Measurements from ENCODE around the gene EME1.
"Not testable (repeated sequence)": the region's sequence is repeated elsewhere in the genome, so short reads cannot be mapped to it uniquely, and the experiment has no call there.

The EME1 gene

DNA sequence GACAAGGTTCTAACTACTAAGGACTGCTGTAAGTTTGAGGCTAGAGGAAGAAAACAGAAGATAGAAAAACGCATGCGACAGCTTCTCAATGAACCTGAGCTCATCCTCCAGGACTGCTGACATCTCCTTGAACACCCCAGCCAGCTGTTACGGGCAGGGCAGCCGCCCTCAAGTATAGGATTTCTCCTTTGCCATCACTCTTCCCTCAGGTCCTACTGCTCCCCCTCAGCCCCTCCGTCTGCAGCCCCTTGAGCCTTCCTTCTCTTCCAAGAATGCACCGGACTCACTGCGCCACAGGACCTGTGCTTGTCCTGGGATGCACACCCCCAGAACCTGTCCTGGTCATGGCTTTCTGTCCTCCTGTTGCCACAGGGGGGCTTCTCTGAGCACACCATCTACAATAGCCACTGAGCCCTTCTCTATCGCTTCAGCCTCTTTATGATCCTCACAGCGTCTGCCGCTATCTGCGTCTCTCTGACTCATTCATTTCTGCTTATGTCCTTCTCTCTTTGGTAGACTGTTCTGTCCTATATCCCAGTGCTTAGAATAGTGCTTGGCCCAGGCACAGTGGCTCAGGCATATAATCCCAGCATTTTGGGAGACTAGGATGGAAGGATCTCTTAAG lies 42.8 kb upstream of the EME1 start:
- no peaks in the 10 kb centered on the region for H3K4me1 ChIP-seq
- no peak overlapping the region for H3K4me3 ChIP-seq (ENCODE audit: low read depth, low read length)
- TF ChIP-seq, protein P1, sequence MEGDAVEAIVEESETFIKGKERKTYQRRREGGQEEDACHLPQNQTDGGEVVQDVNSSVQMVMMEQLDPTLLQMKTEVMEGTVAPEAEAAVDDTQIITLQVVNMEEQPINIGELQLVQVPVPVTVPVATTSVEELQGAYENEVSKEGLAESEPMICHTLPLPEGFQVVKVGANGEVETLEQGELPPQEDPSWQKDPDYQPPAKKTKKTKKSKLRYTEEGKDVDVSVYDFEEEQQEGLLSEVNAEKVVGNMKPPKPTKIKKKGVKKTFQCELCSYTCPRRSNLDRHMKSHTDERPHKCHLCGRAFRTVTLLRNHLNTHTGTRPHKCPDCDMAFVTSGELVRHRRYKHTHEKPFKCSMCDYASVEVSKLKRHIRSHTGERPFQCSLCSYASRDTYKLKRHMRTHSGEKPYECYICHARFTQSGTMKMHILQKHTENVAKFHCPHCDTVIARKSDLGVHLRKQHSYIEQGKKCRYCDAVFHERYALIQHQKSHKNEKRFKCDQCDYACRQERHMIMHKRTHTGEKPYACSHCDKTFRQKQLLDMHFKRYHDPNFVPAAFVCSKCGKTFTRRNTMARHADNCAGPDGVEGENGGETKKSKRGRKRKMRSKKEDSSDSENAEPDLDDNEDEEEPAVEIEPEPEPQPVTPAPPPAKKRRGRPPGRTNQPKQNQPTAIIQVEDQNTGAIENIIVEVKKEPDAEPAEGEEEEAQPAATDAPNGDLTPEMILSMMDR (IDR thresholded peaks at IDR 0.05; ENCODE audit: low read depth, low read length): no peak
- no peaks in the 10 kb centered on the region for H3K9me3 ChIP-seq
- H3K27me3 ChIP-seq: peaks cover 11% of the 10 kb centered on the region; the same call in 1 of the 2 replicates
- no peak for DNase-seq
- no peaks in the 10 kb centered on the region for H3K36me3 ChIP-seq

DNA sequence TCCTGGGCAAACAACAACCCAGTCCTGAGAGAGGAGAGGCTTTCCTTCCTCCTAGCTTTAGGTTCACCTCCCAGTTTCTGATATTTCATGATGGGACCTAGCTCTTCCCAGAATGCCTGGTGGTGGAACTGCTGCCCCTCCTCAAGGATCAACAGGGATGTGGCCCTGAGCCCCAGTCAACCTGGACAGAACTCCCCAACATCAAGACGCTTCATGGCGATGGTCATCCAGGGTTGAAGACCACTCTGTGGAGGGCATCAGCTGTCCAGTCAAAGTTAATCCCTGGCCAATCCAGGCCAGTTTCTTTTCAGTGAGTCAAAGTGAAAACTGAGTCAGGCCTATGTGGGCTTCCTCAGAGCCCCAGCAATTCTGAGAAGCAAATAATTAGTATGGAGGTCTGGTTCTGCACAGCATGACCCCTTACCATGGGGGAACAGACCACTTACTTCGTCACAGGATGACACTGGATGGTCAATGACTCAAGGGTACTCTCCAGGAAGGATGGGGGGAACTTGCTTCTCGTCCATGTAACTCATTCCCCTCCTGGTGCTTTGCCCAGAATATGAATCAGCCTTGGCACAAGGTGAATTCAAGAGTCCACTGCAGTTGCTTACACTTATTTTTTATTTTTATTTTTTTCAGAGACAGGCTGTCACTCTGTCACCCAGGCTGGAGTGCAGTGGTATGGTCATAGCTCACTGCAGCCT lies 41.8 kb upstream of the EME1 start:
- Histone ChIP-seq H3K4me1 (no peaks in the 10 kb centered on the region), H3K27me3 (peaks cover 14% of the 10 kb centered on the region; the same call in 1 of the 2 replicates), H3K36me3 (no peaks in the 10 kb centered on the region), H3K4me3 (ENCODE audit: low read depth, low read length) (no peak overlapping the region), H3K9me3 (no peaks in the 10 kb centered on the region)
- no peak for DNase-seq
- TF ChIP-seq, protein P1 (IDR thresholded peaks at IDR 0.05; ENCODE audit: low read depth, low read length): no peak

DNA sequence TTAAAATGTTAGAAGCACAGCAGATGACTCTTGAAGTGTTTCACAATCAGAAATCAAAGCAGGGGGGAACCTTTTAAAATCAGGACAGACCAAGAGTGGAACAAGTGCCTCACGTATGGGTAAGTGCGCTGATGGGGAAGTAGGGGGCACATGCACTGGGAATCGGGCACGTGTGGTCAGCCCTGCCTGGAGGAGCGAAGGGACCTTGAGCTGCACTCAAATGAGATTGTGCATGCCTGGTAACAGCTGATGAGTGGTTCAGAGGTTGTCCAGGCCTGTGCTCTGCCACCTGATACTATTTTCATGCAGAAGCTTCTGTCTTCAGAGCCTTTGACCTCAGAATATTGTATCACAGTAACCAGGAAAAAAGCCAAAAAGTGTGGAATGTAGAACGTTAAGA lies 40.8 kb upstream of the EME1 start:
- TF ChIP-seq, protein P1 (IDR thresholded peaks at IDR 0.05; ENCODE audit: low read depth, low read length): no peak
- Histone ChIP-seq H3K4me1 (no peaks in the 10 kb centered on the region), H3K27me3 (peaks cover 14% of the 10 kb centered on the region; the same call in 1 of the 2 replicates), H3K9me3 (no peaks in the 10 kb centered on the region), H3K4me3 (ENCODE audit: low read depth, low read length) (no peak overlapping the region), H3K36me3 (no peaks in the 10 kb centered on the region)
- no peak for DNase-seq

DNA sequence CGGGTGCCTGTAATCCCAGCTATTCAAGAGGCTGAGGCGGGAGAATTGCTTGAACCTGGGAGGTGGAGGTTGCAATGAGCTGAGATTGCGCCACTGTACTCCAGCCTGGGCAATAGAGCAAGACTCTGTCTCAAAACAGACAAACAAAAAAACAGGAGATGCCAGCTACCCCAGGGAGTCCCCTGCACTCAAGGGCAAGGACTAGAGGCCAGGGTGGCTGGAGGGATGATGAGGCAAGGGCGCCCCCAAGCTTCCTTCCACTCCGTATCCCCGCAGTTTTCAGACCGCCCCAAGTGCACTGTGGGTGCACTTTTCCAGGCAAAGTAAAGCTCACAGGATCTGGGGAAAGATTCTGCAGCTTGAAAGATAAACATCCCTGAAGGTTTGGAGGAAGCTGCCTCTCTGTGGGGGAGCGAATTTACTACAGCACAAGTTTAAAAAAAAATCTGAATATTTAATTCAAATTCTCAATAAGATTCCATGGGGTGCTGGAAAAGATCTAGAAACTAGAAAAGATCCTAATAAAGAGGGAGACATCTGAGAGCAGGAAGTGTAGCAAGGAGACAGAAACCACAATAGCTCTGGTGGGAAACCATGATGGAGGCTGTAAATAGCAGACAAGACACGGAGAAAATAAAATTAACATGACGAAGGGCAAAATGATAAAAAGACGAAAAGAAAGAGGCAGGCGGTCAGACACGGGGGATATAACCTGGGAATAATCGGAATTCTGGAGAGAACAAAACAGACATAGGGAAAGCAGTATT lies 39.6 kb upstream of the EME1 start:
- H3K4me3 ChIP-seq (ENCODE audit: low read depth, low read length); H3K36me3 ChIP-seq; H3K4me1 ChIP-seq; H3K9me3 ChIP-seq; DNase-seq: not testable (repeated sequence)
- peaks cover 14% of the 10 kb centered on the region; the same call in 1 of the 2 replicates for H3K27me3 ChIP-seq

DNA sequence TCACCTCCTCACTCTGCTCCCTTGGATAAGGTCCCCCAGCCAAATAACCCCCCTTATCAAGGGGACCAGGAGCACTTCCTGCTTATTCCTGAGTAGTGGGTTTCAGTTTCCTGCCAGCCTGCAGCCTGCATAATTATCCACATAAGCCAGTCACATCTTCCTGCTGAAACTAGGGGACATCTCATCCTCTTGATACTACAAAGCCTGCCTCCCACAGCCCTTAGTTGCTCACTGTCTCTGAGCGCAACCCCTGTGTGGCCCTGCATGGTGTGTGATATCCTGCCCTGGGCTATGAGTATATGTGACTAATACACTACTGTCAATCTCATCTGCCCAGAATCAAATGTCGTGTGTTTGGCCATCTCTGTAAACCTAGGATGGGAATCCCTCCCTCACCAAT lies 35.1 kb upstream of the EME1 start:
- DNase-seq: no peak

DNA sequence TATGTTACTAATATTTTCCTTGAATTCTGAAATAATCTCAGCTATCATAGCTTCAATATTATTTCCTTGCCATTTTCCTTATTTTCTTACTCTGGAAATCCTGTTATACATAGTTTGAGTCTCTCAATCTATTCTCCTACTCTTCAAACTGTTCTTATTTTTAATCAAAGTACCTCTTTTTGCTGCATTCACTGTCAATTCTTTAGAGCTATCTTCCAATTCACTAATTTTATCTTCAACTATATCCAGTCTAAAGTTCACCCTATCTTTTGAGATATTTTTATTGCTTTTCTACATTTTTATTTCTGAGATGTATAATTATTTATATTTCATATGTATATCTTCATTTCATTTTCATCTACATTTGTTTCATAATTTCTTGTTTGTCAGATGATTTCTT lies 34.4 kb upstream of the EME1 start:
- H3K27me3 ChIP-seq: 0 out of 2 replicates have a peak, but pooled peaks cover 5% of the 10 kb centered on the region
- H3K36me3 ChIP-seq: no peaks in the 10 kb centered on the region
- H3K9me3 ChIP-seq: no peaks in the 10 kb centered on the region
- no peak for DNase-seq
- TF ChIP-seq, protein P1 (IDR thresholded peaks at IDR 0.05; ENCODE audit: low read depth, low read length): no peak
- H3K4me3 ChIP-seq (ENCODE audit: low read depth, low read length): no peak overlapping the region
- H3K4me1 ChIP-seq: no peaks in the 10 kb centered on the region

More for the DNA sequence above, 35.1 kb upstream of the EME1 start:
- Histone ChIP-seq H3K4me1 (no peaks in the 10 kb centered on the region), H3K27me3 (peaks cover 11% of the 10 kb centered on the region; the same call in 1 of the 2 replicates), H3K4me3 (ENCODE audit: low read depth, low read length) (no peak overlapping the region), H3K36me3 (no peaks in the 10 kb centered on the region), H3K9me3 (no peaks in the 10 kb centered on the region)
- TF ChIP-seq, protein P1 (IDR thresholded peaks at IDR 0.05; ENCODE audit: low read depth, low read length): no peak
